ENCODE results near the gene DPEP3. TPM values are rescaled to one million over a fixed set of nuclear protein-coding genes. Genes with fewer than 3 reads are reported as not detected.

Gene DPEP3
- polyA plus RNA-seq, 3 donors, result 0.20 to 1.8 (median 0.25) TPM

GRCh38 chr16:67933805-67934204 lies 46.5 kb downstream of the DPEP3 start:
- Histone ChIP-seq H3K4me2 (replicated peaks; ENCODE audit: extremely low read depth, low read length, poor library complexity, severe bottlenecking) (no peak overlapping the region), H3K9ac (ENCODE audit: insufficient read depth, low read length, poor library complexity, severe bottlenecking) (no peak overlapping the region), H2AFZ (ENCODE audit: insufficient read depth, low read depth, low read length, poor library complexity, severe bottlenecking) (no peak overlapping the region), H3K36me3 (replicated peaks in 1 of 2; ENCODE audit: control insufficient read depth in 1 of 2, insufficient read depth in 2 of 2, low read length in 2 of 2) (peaks cover 50 to 63% of the 10 kb centered on the region in 2 donors), H3K9me3 (replicated peaks in 1 of 2; ENCODE audit: control insufficient read depth in 1 of 2, insufficient read depth in 1 of 2, low read length in 2 of 2) (no peaks in the 10 kb centered on the region), H4K20me1 (ENCODE audit: insufficient read depth, low read length) (peaks cover 65% of the 10 kb centered on the region), H3K79me2 (ENCODE audit: insufficient read depth, low read length) (peaks cover 30% of the 10 kb centered on the region), H3K4me1 (ENCODE audit: control insufficient read depth in 1 of 2, insufficient read depth in 2 of 2, low read length in 2 of 2) (peaks cover 22 to 32% of the 10 kb centered on the region in 2 donors), H3K27me3 (ENCODE audit: control insufficient read depth in 2 of 2, insufficient read depth in 2 of 2, low read length in 2 of 2) (no peaks in the 10 kb centered on the region), H3K27ac (ENCODE audit: low read depth in 1 of 2, low read length in 2 of 2) (peak overlapping the region in 1 of 2 donors; percentile 93), H3K4me3 (replicated peaks in 1 of 3; ENCODE audit: low read depth in 2 of 3, low read length in 3 of 3) (no peak overlapping the region)
- Mint-ChIP-seq H3K27ac (peak overlapping the region in 4 of 7 donors; percentile 20 to 78 (median 52)), H3K9me3 (peaks cover 0 to 1% (median 0%) of the 10 kb centered on the region in 7 donors), H3K36me3 (peaks cover 44 to 69% of the 10 kb centered on the region in 2 donors), H3K4me1 (peaks cover 28% of the 10 kb centered on the region), H3K27me3 (ENCODE audit: low read depth in 3 of 3) (no peaks in the 10 kb centered on the region), H3K4me3 (no peak overlapping the region)
- intact Hi-C loops (cut with micrococcal nuclease), result loop anchor here (5.0 to 10.0 kb wide), 3 partner anchors 37 to 119 kb away; partner anchors contain the start of gene EDC4 (in 1 of the 2)
- 86% methylated on average over 7 of the region's 7 CpGs for WGBS (ENCODE audit: insufficient coverage)
- TF ChIP-seq CTCF (IDR thresholded peaks at IDR 0.05), result no peak
- no peak for DNase-seq

- Histone ChIP-seq H4K20me1 (ENCODE audit: insufficient read depth, low read length) (peaks cover 79% of the 10 kb centered on the region), H3K4me1 (ENCODE audit: control insufficient read depth in 1 of 2, insufficient read depth in 2 of 2, low read length in 2 of 2) (peaks cover 16 to 25% of the 10 kb centered on the region in 2 donors), H2AFZ (ENCODE audit: insufficient read depth, low read depth, low read length, poor library complexity, severe bottlenecking) (no peak overlapping the region), H3K79me2 (ENCODE audit: insufficient read depth, low read length) (peaks cover 30% of the 10 kb centered on the region), H3K4me3 (replicated peaks in 1 of 3; ENCODE audit: low read depth in 2 of 3, low read length in 3 of 3) (no peak overlapping the region), H3K36me3 (replicated peaks in 1 of 2; ENCODE audit: control insufficient read depth in 1 of 2, insufficient read depth in 2 of 2, low read length in 2 of 2) (peaks cover 55 to 75% of the 10 kb centered on the region in 2 donors), H3K9ac (ENCODE audit: insufficient read depth, low read length, poor library complexity, severe bottlenecking) (no peak overlapping the region), H3K4me2 (replicated peaks; ENCODE audit: extremely low read depth, low read length, poor library complexity, severe bottlenecking) (no peak overlapping the region), H3K27me3 (ENCODE audit: control insufficient read depth in 2 of 2, insufficient read depth in 2 of 2, low read length in 2 of 2) (no peaks in the 10 kb centered on the region), H3K27ac (ENCODE audit: low read depth in 1 of 2, low read length in 2 of 2) (peak overlapping the region in 1 of 2 donors; percentile 28), H3K9me3 (replicated peaks in 1 of 2; ENCODE audit: control insufficient read depth in 1 of 2, insufficient read depth in 1 of 2, low read length in 2 of 2) (no peaks in the 10 kb centered on the region)
- Mint-ChIP-seq H3K36me3 (peaks cover 50 to 79% of the 10 kb centered on the region in 2 donors), H3K9me3 (peaks cover 0 to 1% (median 0%) of the 10 kb centered on the region in 7 donors), H3K4me1 (peaks cover 25% of the 10 kb centered on the region), H3K4me3 (no peak overlapping the region), H3K27ac (peak overlapping the region in 5 of 7 donors; percentile 13 to 71 (median 33)), H3K27me3 (ENCODE audit: low read depth in 3 of 3) (no peaks in the 10 kb centered on the region)
- DNase-seq, result no peak
- intact Hi-C loops (cut with micrococcal nuclease), result loop anchor here (5.0 to 10.0 kb wide), 3 partner anchors 35 to 118 kb away; partner anchors contain the start of gene EDC4 (in 1 of the 2)
- TF ChIP-seq CTCF (IDR thresholded peaks at IDR 0.05), result no peak
- 92% methylated on average over 3 of the region's 4 CpGs for WGBS (ENCODE audit: insufficient coverage)
These were observed 47.8 kb downstream of the DPEP3 start for GRCh38 chr16:67932462-67932840.

Measured in CD14-positive monocyte (primary cell).